IMR-90 (cell line): ENCODE measurements around the gene MB. TPM values are rescaled to one million over a fixed set of nuclear protein-coding genes. Genes with fewer than 3 reads are reported as not detected.
A peak's percentile ranks its signal among the peaks of the same experiment; 100 is the strongest.

Experiments used
- ATAC-seq: fragments of 200-7000 bp; cut with Tn5 transposase; 2 replicates; pipeline ENCODE4 v1.9.1; 2020; ENCODE audit warnings: low read depth, mild to moderate bottlenecking, moderate library complexity
- BruUV-seq: library from RNA; stranded (reverse); fragments of 400-500 nt; replicated peaks from 2 replicates; lab custom pipeline; 2021; lab: Mats Ljungman, UMichigan
- CTCF ChIA-PET: fragments of 300-600 bp; formaldehyde crosslinking; extraction: SDS; loops from one replicate; lab custom pipeline; 2021; ENCODE audit warnings: antibody characterized with exemption; lab: Yijun Ruan, JAX
- POLR2A ChIA-PET: fragments of 300-600 bp; sonication (Branson Sonifier 250); formaldehyde crosslinking; loops from one replicate; lab custom pipeline; 2022; ENCODE audit warnings: antibody characterized with exemption; ENCODE audit not compliant: unreplicated experiment; lab: Charles Lee
- DNase-seq: peaks from one replicate; pipeline ENCODE4 v3.0.0; 2013
- H2AFZ ChIP-seq: replicated peaks from 2 replicates; pipeline ENCODE3; 2013; ENCODE audit warnings: low read length, mild to moderate bottlenecking; ENCODE audit not compliant: poor library complexity
- H2AK5ac ChIP-seq: 2 replicates; pipeline ENCODE4 v1.6.1; 2013; ENCODE audit warnings: low read depth, low read length, inconsistent platforms
- H2AK9ac ChIP-seq: replicated peaks from 2 replicates; pipeline ENCODE3; 2013; ENCODE audit warnings: mild to moderate bottlenecking, low read depth, low read length, moderate library complexity; ENCODE audit not compliant: poor library complexity
- H2BK120ac ChIP-seq: 2 replicates; pipeline ENCODE4 v1.6.1; 2013; ENCODE audit warnings: low read depth, low read length, inconsistent platforms
- H2BK15ac ChIP-seq: 3 replicates; pipeline ENCODE4 v1.6.1; 2013; ENCODE audit warnings: low read depth, low read length, inconsistent platforms
- H2BK20ac ChIP-seq: 2 replicates; pipeline ENCODE4 v1.6.1; 2013; ENCODE audit warnings: low read depth, mild to moderate bottlenecking, inconsistent platforms, low read length, moderate library complexity
- H2BK5ac ChIP-seq: 2 replicates; pipeline ENCODE4 v1.6.1; 2013; ENCODE audit warnings: mild to moderate bottlenecking, low read depth, low read length, inconsistent platforms; ENCODE audit not compliant: poor library complexity, severe bottlenecking
- H3K14ac ChIP-seq: replicated peaks from 2 replicates; pipeline ENCODE4 v1.6.1; 2013; ENCODE audit warnings: low read depth, low read length, inconsistent platforms
- H3K18ac ChIP-seq: 2 replicates; pipeline ENCODE4 v1.6.1; 2013; ENCODE audit warnings: low read depth, low read length, control low read depth
- H3K23ac ChIP-seq: 2 replicates; pipeline ENCODE4 v1.6.1; 2013; ENCODE audit warnings: low read depth, low read length, inconsistent platforms
- H3K27ac ChIP-seq: 2 replicates; pipeline ENCODE4 v1.5.1; 2013; ENCODE audit warnings: mild to moderate bottlenecking, control low read depth, low read length; ENCODE audit not compliant: insufficient read depth
- H3K27me3 ChIP-seq: 2 replicates; pipeline ENCODE4 v1.6.1; 2013; ENCODE audit warnings: low read length; ENCODE audit not compliant: control insufficient read depth, insufficient read depth
- H3K36me3 ChIP-seq: 2 replicates; pipeline ENCODE4 v1.6.1; 2013; ENCODE audit warnings: low read length, mixed read lengths; ENCODE audit not compliant: control insufficient read depth, insufficient read depth
- H3K4ac ChIP-seq: 2 replicates; pipeline ENCODE4 v1.6.1; 2013; ENCODE audit warnings: low read depth, low read length, inconsistent platforms
- H3K4me1 ChIP-seq: 2 replicates; pipeline ENCODE4 v1.6.1; 2013; ENCODE audit warnings: low read length, mixed read lengths; ENCODE audit not compliant: control insufficient read depth, insufficient read depth
- H3K4me2 ChIP-seq: 2 replicates; pipeline ENCODE4 v1.6.1; 2013; ENCODE audit warnings: low read depth, mild to moderate bottlenecking, control low read depth, low read length, moderate library complexity
- H3K4me3 ChIP-seq: 2 replicates; pipeline ENCODE4 v1.5.1; 2013; ENCODE audit warnings: low read depth, mild to moderate bottlenecking, control low read depth, low read length, moderate library complexity; ENCODE audit not compliant: insufficient read depth
- H3K56ac ChIP-seq: 2 replicates; pipeline ENCODE4 v1.6.1; 2013; ENCODE audit warnings: low read length, inconsistent platforms; ENCODE audit not compliant: insufficient read depth; ENCODE audit errors: extremely low read depth
- H3K79me1 ChIP-seq, 2 experiments: 2 replicates each; pipeline ENCODE4 v1.6.1; 2013; ENCODE audit warnings: low read length in 2 of 2, inconsistent platforms in 1 of 2, low read depth in 1 of 2
- H3K9ac ChIP-seq: 2 replicates; pipeline ENCODE4 v1.6.1; 2013; ENCODE audit warnings: low read depth, low read length, control low read depth
- H3K9me1 ChIP-seq: 2 replicates; pipeline ENCODE4 v1.6.1; 2013; ENCODE audit warnings: low read length, inconsistent platforms; ENCODE audit not compliant: insufficient read depth
- H3K9me3 ChIP-seq: 2 replicates; pipeline ENCODE4 v1.6.1; 2013; ENCODE audit warnings: low read length; ENCODE audit not compliant: control insufficient read depth, insufficient read depth
- H4K20me1 ChIP-seq: 2 replicates; pipeline ENCODE4 v1.6.1; 2013; ENCODE audit warnings: low read length, inconsistent platforms; ENCODE audit not compliant: insufficient read depth
- H4K5ac ChIP-seq: 2 replicates; pipeline ENCODE4 v1.6.1; 2013; ENCODE audit warnings: mild to moderate bottlenecking, low read depth, low read length, control low read depth
- H4K8ac ChIP-seq, 2 experiments: 2 replicates each; pipeline ENCODE4 v1.6.1; 2013; ENCODE audit warnings: low read depth in 2 of 2, low read length in 2 of 2, control low read depth in 1 of 2, inconsistent platforms in 1 of 2
- H4K91ac ChIP-seq: 2 replicates; pipeline ENCODE4 v1.6.1; 2013; ENCODE audit warnings: low read depth, low read length, inconsistent platforms; ENCODE audit not compliant: insufficient read depth
- BHLHE40 ChIP-seq: fragments of 150-350 bp; IDR thresholded peaks from 2 replicates; pipeline ENCODE4 v1.6.1; 2016; ENCODE audit warnings: mild to moderate bottlenecking, low read depth, low read length
- CEBPB ChIP-seq: IDR thresholded peaks from 2 replicates; pipeline ENCODE4 v1.6.1; 2012; ENCODE audit warnings: low read depth, low read length, improper control_type of control experiment
- CHD1 ChIP-seq: IDR thresholded peaks from 2 replicates; pipeline ENCODE4 v1.6.1; 2012; ENCODE audit warnings: low read depth, low read length, improper control_type of control experiment
- CTCF ChIP-seq: conservative IDR thresholded peaks from 2 replicates; pipeline ENCODE4 v1.5.1; 2012; ENCODE audit warnings: mild to moderate bottlenecking, low read depth, low read length, improper control_type of control experiment
- ELK1 ChIP-seq: fragments of 150-350 bp; IDR thresholded peaks from 2 replicates; pipeline ENCODE4 v1.6.1; 2016; ENCODE audit warnings: low read depth, mild to moderate bottlenecking, low read length, moderate library complexity, borderline replicate concordance
- FOS ChIP-seq: fragments of 150-350 bp; IDR thresholded peaks from 2 replicates; pipeline ENCODE4 v1.6.1; 2016; ENCODE audit warnings: low read depth, low read length
- MAFK ChIP-seq: IDR thresholded peaks from 2 replicates; pipeline ENCODE4 v1.6.1; 2012; ENCODE audit warnings: low read depth, low read length, improper control_type of control experiment
- MAZ ChIP-seq: IDR thresholded peaks from 2 replicates; pipeline ENCODE4 v1.6.1; 2012; ENCODE audit warnings: low read depth, mild to moderate bottlenecking, low read length, improper control_type of control experiment, moderate library complexity, borderline replicate concordance
- MXI1 ChIP-seq: IDR thresholded peaks from 2 replicates; pipeline ENCODE4 v1.6.1; 2012; ENCODE audit warnings: low read depth, mild to moderate bottlenecking, low read length, moderate library complexity, borderline replicate concordance
- NFE2L2 ChIP-seq: fragments of 150-350 bp; IDR thresholded peaks from 2 replicates; pipeline ENCODE4 v1.6.1; 2016; ENCODE audit warnings: low read depth, mild to moderate bottlenecking, low read length
- POLR2A ChIP-seq: IDR thresholded peaks from 2 replicates; pipeline ENCODE4 v1.6.1; 2012; ENCODE audit warnings: mild to moderate bottlenecking, low read depth, low read length
- RAD21 ChIP-seq: IDR thresholded peaks from 2 replicates; pipeline ENCODE4 v1.6.1; 2012; ENCODE audit warnings: low read length, improper control_type of control experiment
- RCOR1 ChIP-seq: IDR thresholded peaks from 2 replicates; pipeline ENCODE4 v1.6.1; 2012; ENCODE audit warnings: mild to moderate bottlenecking, low read length, improper control_type of control experiment; ENCODE audit not compliant: insufficient replicate concordance
- RFX5 ChIP-seq: IDR thresholded peaks from 2 replicates; pipeline ENCODE4 v1.8.0; 2012; ENCODE audit warnings: low read depth, mild to moderate bottlenecking, low read length, moderate library complexity
- SMC3 ChIP-seq: fragments of 150-350 bp; IDR thresholded peaks from 2 replicates; pipeline ENCODE4 v1.6.1; 2016; ENCODE audit warnings: low read depth, mild to moderate bottlenecking, antibody characterized with exemption, low read length, moderate library complexity
- USF2 ChIP-seq: fragments of 150-350 bp; IDR thresholded peaks from 2 replicates; pipeline ENCODE4 v1.6.1; 2017; ENCODE audit warnings: mild to moderate bottlenecking, antibody characterized with exemption, low read length, low read depth
- WGBS, 2 experiments: methylation state at CpG; one replicate each; pipeline versions ENCODE4 v1.1.5 to v1.1.7; 2013; ENCODE audit warnings: missing lambda C conversion rate in 2 of 2; ENCODE audit not compliant: insufficient read length in 1 of 2; ENCODE audit errors: extremely low coverage in 2 of 2; 5-methylcytosine and 5-hydroxymethylcytosine counted together
- dilution Hi-C: fragments of 300-500 bp; cut with HindIII; formaldehyde crosslinking; loops from one replicate; pipeline ENCODE4 v1.14.3; 2018; ENCODE audit warnings: low sequenced_read_pairs; ENCODE audit not compliant: unreplicated experiment
- in situ Hi-C: fragments of 300-500 bp; cut with MboI; formaldehyde crosslinking; loops from 3 replicates; pipeline ENCODE4 v1.14.3; 2019; ENCODE audit warnings: low sequenced_read_pairs, inconsistent platforms, mixed read lengths
- intact Hi-C: fragments of 100-400 bp; cut with micrococcal nuclease; formaldehyde crosslinking; loops from 2 replicates; pipeline ENCODE4 v1.10.0; 2022
- polyA plus RNA-seq, 3 experiments: library from polyadenylated mRNA; depleted of rRNA; stranded (reverse); fragments of >200 nt; gene quantifications; 2 replicates each; pipeline ENCODE4 v1.2.3, GENCODE V29; 2012; ENCODE audit warnings: low replicate concordance in 1 of 3
- total RNA-seq: library from RNA; depleted of rRNA; stranded (reverse); fragments of >200 nt; gene quantifications from 2 replicates; pipeline ENCODE4 v1.2.3, GENCODE V29; 2012

MB gene
- total and polyA plus RNA-seq, 2 of the 4 experiments (the other 2 are of a cell fraction), result not detected

GRCh38 chr22:35596821-35597220, 20.3 kb downstream of the MB start:
- DNase-seq (no peak), ATAC-seq (no peak)
- BruUV-seq, result no TSS peak
- Histone ChIP-seq H3K9me1 (peaks cover 3% of the 10 kb centered on the region; the same call in 1 of the 2 replicates), H3K27me3 (peaks cover 16% of the 10 kb centered on the region; the same call in 1 of the 2 replicates), H2BK20ac (no peak overlapping the region), H4K91ac (no peak overlapping the region), H3K4me2 (no peak overlapping the region), H3K9ac (no peak overlapping the region), H3K56ac (no peak overlapping the region), H2AFZ (no peak overlapping the region), H2AK9ac (peak overlapping the region; percentile 3), H3K9me3 (no peaks in the 10 kb centered on the region), H3K14ac (no peak overlapping the region), H4K8ac (no peak overlapping the region), H4K20me1 (no peaks in the 10 kb centered on the region), H2BK120ac (no peak overlapping the region), H4K5ac (no peak overlapping the region), H2BK5ac (no peak overlapping the region), H3K4ac (no peak overlapping the region), H3K79me1 (no peaks in the 10 kb centered on the region), H3K36me3 (no peaks in the 10 kb centered on the region), H2BK15ac (no peak overlapping the region), H3K27ac (no peak overlapping the region), H3K23ac (no peak overlapping the region), H2AK5ac (no peak overlapping the region), H3K4me1 (peaks cover 8% of the 10 kb centered on the region; the same call in 1 of the 2 replicates), H3K4me3 (no peak overlapping the region), H3K18ac (no peak overlapping the region)
- TF ChIP-seq BHLHE40, result no peak
- no peak for TF ChIP-seq MAZ
- no peak for TF ChIP-seq RCOR1
- no peak for TF ChIP-seq NFE2L2
- no peak for TF ChIP-seq POLR2A
- no peak for TF ChIP-seq CTCF
- no peak for TF ChIP-seq RFX5
- no peak for TF ChIP-seq MXI1
- TF ChIP-seq MAFK, result no peak
- no peak for TF ChIP-seq CHD1
- no peak for TF ChIP-seq USF2
- TF ChIP-seq ELK1, result no peak
- TF ChIP-seq SMC3, result no peak
- no peak for TF ChIP-seq RAD21
- no peak for TF ChIP-seq CEBPB
- no peak for TF ChIP-seq FOS
- in situ Hi-C loops, result no loop called here
- intact Hi-C loops, result no loop called here
- ChIA-PET POLR2A (no interaction called here), CTCF (no interaction called here)
- dilution Hi-C loops, result no loop called here
- WGBS, 2 experiments, result 73% methylated on average over 4 of the region's 7 CpGs; no CpG with 5 or more reads in 1 of the 2 experiments
